Adrenal gland (tissue), 5 donors: Measurements from ENCODE around the gene WSB1.

Experiments
- POLR2A ChIP-seq, 2 donors: fragments of 450-650 bp; IDR thresholded peaks; one replicate each; pipeline ENCODE4 v1.6.1; 2017; ENCODE audit warnings: antibody characterized with exemption in 2 of 2, mild to moderate bottlenecking in 2 of 2, moderate library complexity in 1 of 2
- TF ChIP-seq, protein P1 (sequence below), 6 experiments: fragments of 450-650 bp in 4 of 6; fragments of 200-600 bp in 2 of 6; sonication (generic) in 1 of 6; IDR thresholded peaks; 1 replicate in 5 of 6; 2 replicates in 1 of 6; pipeline versions ENCODE4 v1.5.1 to v1.8.0; 2016 to 2021; ENCODE audit warnings: antibody characterized with exemption in 6 of 6, mild to moderate bottlenecking in 2 of 6, moderate library complexity in 1 of 6
- donor health status: DM: no; HTN: no; CAD: no.

DNA sequence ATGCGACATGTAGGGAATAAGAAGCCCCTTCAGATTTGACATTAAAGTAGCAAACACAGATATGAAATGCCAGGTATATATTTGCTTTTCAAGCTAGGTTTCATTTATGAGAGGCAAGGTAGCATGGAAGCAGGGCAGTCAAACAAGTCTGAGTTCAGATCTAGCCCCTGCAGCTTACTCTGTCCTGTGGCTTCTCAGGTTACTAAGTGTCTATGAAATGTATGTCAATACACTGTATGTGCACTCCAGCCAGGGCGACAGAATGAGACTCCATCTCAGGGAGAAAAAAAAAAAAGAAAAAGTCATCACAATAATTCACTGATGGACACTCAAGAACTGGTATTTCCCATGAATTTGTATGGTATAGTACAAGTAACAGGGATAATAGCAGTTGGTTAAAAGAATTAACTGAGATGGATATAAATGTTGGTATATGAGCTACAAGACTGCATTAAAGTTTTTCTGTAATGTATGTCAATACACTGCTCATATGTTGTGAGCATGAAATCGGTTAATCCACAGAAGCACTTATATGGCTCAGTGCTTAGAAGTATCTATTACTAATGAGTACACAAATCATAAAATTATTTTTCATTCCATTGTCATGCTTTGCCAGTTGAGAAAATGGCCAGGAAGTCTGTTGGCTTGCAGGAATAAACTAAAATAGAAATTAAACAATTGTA lies 2.9 kb upstream of the WSB1 start:
- TF ChIP-seq, protein P1, sequence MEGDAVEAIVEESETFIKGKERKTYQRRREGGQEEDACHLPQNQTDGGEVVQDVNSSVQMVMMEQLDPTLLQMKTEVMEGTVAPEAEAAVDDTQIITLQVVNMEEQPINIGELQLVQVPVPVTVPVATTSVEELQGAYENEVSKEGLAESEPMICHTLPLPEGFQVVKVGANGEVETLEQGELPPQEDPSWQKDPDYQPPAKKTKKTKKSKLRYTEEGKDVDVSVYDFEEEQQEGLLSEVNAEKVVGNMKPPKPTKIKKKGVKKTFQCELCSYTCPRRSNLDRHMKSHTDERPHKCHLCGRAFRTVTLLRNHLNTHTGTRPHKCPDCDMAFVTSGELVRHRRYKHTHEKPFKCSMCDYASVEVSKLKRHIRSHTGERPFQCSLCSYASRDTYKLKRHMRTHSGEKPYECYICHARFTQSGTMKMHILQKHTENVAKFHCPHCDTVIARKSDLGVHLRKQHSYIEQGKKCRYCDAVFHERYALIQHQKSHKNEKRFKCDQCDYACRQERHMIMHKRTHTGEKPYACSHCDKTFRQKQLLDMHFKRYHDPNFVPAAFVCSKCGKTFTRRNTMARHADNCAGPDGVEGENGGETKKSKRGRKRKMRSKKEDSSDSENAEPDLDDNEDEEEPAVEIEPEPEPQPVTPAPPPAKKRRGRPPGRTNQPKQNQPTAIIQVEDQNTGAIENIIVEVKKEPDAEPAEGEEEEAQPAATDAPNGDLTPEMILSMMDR (IDR thresholded peaks at IDR 0.05): no peak
- no peak for TF ChIP-seq POLR2A (IDR thresholded peaks at IDR 0.05)
